Testis (tissue), 2 donors: ENCODE results near the gene ARL14EP.

Experiments used
- CTCF ChIP-seq, 3 experiments: fragments of 450-650 bp in 2 of 3; fragments of 200-600 bp in 1 of 3; sonication (generic) in 1 of 3; IDR thresholded peaks; one replicate each; pipeline ENCODE4 v1.5.1; 2016 to 2019; ENCODE audit warnings: antibody characterized with exemption in 3 of 3, mild to moderate bottlenecking in 2 of 3, moderate library complexity in 1 of 3
- POLR2A ChIP-seq: fragments of 450-650 bp; IDR thresholded peaks from one replicate; pipeline ENCODE4 v1.6.1; 2017; ENCODE audit warnings: antibody characterized with exemption, mild to moderate bottlenecking, moderate library complexity

- TF ChIP-seq POLR2A (no peak), CTCF (IDR thresholded peaks at IDR 0.05) (no peak)
Measured at GRCh38 chr11:30360741-30361140, 37.8 kb downstream of the ARL14EP start.
